Measurements from ENCODE around the gene FAM83G.
"Not testable (repeated sequence)": the region's sequence is repeated elsewhere in the genome, so short reads cannot be mapped to it uniquely, and the experiment has no call there.

The FAM83G gene

DNA sequence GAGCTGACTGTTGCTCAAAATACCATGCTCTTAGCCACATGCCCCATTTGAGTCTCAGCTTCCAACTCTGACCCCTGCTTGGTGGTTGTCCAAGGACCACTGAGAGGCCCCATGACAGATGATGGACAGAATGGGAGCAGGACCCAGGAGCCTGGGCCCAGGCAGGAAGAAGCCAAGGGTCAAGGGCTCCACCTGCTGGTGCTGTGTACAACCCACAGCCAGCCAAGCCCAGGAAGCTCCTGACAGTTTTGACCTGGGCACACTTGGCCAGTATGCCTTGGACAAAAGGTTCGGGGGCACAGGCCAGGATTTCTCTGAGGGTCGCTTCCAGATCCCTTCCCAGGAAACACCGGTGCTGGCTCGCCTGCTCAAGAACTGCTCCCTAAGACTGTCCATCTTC, 27.2 kb upstream of the FAM83G start:
- not testable (repeated sequence) for H3K4me3 ChIP-seq (ENCODE audit: low read length); DNase-seq (ENCODE audit: low read depth)
- TF ChIP-seq, protein P1, sequence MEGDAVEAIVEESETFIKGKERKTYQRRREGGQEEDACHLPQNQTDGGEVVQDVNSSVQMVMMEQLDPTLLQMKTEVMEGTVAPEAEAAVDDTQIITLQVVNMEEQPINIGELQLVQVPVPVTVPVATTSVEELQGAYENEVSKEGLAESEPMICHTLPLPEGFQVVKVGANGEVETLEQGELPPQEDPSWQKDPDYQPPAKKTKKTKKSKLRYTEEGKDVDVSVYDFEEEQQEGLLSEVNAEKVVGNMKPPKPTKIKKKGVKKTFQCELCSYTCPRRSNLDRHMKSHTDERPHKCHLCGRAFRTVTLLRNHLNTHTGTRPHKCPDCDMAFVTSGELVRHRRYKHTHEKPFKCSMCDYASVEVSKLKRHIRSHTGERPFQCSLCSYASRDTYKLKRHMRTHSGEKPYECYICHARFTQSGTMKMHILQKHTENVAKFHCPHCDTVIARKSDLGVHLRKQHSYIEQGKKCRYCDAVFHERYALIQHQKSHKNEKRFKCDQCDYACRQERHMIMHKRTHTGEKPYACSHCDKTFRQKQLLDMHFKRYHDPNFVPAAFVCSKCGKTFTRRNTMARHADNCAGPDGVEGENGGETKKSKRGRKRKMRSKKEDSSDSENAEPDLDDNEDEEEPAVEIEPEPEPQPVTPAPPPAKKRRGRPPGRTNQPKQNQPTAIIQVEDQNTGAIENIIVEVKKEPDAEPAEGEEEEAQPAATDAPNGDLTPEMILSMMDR (IDR thresholded peaks at IDR 0.05; ENCODE audit: insufficient read depth, low read depth, low read length, missing control alignments): peak; percentile 45

DNA sequence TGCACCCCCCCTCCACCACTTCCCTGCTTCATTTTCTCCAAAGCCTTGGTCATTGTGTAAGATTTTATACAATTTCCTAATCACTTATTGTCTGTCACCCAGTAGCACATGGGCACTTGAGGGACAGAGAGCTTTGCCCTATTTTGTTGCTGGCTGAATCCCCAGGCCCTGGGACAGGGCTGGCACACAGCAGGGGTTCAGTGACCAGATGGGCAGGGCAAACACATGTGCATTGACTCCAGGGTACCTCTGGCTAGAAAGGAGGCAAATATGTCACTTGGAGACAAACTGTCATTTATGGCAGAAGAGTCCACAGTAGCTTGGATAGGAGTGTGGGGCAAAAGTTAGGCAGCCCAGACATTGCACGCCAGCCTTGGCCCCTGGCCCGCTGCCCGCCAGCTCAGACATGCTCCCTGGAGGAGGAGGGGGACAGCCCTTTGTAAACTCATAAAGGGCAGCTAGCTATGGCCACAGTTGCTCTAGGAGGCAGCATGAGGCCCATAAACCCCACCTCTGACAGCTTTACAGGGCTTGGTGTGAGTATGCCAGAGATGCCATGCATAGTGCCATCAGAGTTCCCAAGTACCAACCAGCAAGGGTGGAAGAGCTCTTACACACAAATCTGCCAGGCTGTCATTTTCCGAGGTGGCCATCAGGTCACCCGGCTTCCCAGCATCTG, 26.3 kb upstream of the FAM83G start:
- not testable (repeated sequence) for DNase-seq (ENCODE audit: low read depth)

DNA sequence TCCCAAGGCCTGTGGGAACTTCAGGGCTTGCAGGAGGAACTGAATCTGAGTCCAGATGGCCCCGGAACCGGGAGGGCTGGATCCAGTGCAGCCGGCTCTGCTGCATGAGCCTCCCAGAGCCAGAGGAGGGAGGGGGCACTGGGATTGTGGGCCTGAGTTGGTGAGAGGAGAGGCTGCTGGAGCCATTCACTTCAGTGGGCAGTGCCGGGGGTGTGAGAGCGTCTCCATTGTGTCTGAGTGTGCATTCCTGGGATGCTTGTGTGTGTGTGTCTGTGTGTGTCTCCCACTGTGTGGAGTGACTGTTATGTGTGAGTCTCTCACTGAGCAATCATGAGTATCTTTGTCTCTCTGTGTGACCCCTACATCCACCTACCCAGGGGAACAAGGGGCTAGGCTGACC, 25.2 kb upstream of the FAM83G start:
- not testable (repeated sequence) for DNase-seq (ENCODE audit: low read depth); H3K4me3 ChIP-seq (ENCODE audit: low read length)

More for the DNA sequence above, 26.3 kb upstream of the FAM83G start:
- not testable (repeated sequence) for H3K4me3 ChIP-seq (ENCODE audit: low read length)

DNA sequence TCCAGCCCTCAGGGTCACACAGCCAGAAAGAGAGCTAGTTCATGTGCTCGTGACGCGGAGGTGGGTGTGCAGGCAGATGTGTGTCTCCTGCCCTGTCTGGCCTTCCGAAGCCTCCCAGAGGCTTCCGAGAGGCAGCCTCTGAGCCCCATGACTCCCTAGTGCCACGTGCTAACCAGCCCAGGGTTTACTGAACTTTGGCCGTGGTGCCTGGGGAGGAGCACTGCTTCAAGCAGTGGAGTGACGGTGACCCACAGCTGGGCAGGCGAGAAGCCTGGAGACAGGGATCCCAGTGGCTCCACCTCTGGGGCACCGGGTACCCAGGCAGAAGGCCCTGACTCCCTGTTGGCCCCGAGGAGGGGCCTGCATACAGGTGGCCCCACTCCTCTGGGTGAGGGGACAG, 24.1 kb upstream of the FAM83G start:
- H3K4me3 ChIP-seq (ENCODE audit: low read length); DNase-seq (ENCODE audit: low read depth): not testable (repeated sequence)

DNA sequence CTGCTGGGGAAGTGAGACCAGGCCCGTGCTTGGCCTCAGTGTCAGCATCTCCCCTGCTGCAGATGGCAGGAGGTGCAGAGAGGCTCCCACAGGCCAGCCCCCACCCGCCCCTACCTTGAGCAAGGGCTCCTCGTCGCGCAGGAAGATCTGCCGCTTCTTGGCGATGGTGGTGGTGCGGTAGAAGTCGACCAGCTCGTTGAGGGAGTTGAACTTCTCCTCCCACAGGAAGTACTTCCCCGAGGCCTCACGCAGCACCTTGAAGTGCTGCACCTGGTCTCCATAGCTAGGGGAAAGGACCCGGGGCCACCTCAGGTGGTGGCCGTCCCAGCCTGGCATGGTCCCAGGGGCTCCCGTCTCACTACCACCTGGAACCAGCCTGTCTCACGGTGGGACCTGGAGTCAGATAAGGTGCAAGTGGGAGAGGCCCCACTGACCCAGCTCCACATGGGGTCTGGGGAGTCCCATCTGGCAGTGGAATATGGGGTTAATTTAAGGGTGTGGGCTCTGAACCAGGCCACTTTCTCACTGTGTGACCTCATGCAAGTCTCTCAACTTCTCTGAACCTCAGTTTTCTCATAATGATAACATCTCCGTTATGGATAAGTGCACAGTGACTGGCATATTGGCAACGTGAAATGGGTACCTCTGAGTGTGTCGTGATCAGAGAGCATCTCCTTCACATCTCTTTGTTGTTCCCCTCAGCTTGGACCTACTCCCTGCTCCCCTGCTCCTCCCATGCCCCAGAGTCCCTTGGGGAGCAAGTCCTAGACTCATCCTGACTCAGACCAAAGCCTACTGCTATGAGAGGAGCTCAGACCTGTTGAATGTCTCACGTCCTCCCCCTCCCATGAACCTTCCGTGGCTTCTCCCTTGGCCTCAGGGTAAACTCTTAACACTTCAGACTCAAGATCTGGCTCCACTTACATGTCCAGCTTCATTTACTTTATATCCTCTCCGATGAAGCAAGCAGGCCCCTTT, 19.8 kb upstream of the FAM83G start:
- no peak overlapping the region for H3K4me3 ChIP-seq (ENCODE audit: low read length)
- DNase-seq (ENCODE audit: low read depth): peak; percentile 96
- TF ChIP-seq, protein P1 (IDR thresholded peaks at IDR 0.05; ENCODE audit: insufficient read depth, low read depth, low read length, missing control alignments): no peak

DNA sequence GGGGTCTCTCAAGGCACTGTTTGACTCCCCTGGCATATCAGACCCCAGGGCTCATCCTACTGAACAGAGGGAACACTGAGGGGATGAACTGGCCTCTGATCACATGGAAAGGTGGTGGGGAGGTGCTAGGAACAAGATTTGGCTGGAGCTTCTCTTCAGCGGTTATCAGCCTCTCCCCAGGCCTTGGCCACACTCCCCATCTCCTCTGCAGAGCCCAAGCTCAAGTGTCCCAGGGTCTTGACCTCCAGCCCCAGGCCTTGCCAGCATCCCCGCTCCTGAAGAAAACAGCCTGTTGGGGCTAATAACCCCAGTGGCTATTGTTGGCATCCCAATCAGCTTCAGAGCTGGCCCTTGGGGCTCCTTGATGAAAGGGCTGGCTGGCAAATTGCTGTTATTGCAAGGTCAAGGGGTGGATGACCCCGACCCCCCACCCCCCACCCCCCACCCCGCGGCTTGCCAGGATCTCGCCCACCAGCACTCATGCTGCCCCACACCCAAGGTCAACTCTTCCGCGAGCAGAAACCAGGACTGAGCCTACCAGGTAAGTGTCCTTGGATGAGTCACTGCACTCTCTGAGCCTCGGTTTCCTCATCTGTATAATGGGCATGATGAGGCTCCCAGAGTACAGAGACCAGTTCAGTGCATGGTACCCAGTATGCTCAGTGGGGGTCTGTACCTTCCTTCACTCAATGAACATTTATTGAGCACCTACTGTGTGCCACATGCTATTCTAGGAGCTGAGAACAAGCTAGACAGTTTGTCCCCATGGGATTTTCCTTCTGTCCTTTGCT, 18.8 kb upstream of the FAM83G start:
- DNase-seq (ENCODE audit: low read depth): no peak
- H3K4me3 ChIP-seq (ENCODE audit: low read length): no peak overlapping the region
- TF ChIP-seq, protein P1 (IDR thresholded peaks at IDR 0.05; ENCODE audit: insufficient read depth, low read depth, low read length, missing control alignments): no peak

DNA sequence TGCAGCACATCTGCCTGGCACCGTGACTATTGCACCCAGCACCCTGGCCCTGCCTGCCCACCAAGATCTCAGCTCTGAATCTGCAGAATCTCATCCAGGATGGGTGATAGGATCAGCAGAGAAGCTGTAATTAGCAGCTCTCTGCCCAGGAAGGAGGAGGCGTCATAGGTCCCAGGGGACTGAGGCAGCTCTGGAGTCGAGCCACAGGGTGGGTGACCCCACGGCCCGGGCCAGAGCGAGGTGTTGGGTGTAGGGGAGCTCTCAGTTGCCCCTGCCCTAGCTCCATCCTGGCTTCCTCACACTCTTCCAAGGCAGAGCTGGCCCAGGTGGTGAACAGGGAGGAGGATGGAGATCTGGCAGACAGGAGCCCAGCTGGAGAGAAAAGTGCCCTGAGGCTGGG, 18.2 kb upstream of the FAM83G start:
- H3K4me3 ChIP-seq (ENCODE audit: low read length): no peak overlapping the region
- TF ChIP-seq, protein P1 (IDR thresholded peaks at IDR 0.05; ENCODE audit: insufficient read depth, low read depth, low read length, missing control alignments): no peak
- DNase-seq (ENCODE audit: low read depth): no peak

DNA sequence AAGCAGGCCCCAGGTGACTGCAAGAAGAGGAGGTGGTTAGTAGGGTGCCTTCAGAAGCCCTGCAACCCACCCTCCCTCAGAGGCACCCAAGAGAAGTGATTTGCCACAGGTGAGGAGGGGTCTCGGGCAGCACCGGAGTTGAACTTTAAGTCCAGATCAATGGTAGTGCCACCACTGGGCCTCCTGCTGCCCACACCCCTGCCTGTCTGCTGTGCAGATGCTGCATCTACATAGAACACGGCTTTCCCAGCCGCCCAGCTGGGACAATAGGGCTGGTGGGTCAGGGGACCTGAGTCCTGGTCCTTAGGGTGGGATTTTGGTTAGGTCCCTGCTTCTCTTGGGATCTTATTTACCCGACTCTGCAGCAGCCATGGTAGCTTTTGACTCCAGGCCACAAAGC, 17.6 kb upstream of the FAM83G start:
- no peak overlapping the region for H3K4me3 ChIP-seq (ENCODE audit: low read length)
- DNase-seq (ENCODE audit: low read depth): no peak
- TF ChIP-seq, protein P1 (IDR thresholded peaks at IDR 0.05; ENCODE audit: insufficient read depth, low read depth, low read length, missing control alignments): no peak
